ENCODE data around the gene REEP1.

REEP1 gene, protein sequence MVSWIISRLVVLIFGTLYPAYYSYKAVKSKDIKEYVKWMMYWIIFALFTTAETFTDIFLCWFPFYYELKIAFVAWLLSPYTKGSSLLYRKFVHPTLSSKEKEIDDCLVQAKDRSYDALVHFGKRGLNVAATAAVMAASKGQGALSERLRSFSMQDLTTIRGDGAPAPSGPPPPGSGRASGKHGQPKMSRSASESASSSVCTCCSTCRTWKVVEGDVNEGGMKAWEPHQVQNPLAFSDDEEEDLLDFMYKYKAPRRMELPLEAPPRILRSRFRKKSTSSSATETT

DNA sequence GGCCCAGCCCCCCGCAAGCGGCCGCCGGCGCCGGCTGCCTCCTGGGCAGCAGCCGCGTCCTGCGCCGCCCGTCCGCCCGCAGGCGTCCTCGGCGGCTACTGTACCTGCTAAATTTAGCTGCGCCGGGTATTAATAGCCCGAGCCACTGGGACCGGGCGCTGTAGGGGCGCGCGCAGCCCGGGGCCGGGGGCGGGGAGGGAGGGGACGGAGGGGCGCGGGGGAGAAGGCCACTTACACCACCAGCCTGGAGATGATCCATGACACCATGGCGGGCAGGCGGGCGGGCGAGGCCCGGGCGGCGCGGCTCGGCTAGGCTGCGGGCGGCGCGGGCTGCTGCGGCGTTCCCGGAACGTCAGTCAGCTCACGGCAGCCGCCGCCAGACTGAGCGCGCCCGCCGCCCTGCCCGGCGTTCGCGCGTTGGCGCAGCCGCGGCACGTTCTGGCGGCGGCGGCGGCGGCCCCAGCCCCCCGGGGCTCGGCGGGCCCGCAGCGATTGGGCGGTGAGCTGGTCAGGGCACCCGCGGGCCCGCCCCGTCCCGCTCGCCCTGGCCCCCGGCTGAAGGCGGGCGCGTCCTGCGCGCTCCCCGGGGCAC lies at the start of gene REEP1:
REEP1 (minus strand) TSS at position 383 of the 592 bp plus-strand sequence; CDS start at position 267, 116 bp downstream.
- H3K27ac ChIP-seq (ENCODE audit: extremely low read depth, low read depth, low read length): no peak within 1 kb of the TSS; the same call in 1 of the 2 replicates
- TF ChIP-seq, protein P1, sequence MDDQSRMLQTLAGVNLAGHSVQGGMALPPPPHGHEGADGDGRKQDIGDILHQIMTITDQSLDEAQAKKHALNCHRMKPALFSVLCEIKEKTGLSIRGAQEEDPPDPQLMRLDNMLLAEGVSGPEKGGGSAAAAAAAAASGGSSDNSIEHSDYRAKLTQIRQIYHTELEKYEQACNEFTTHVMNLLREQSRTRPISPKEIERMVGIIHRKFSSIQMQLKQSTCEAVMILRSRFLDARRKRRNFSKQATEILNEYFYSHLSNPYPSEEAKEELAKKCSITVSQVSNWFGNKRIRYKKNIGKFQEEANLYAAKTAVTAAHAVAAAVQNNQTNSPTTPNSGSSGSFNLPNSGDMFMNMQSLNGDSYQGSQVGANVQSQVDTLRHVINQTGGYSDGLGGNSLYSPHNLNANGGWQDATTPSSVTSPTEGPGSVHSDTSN (CRISPR knock-in tag; IDR thresholded peaks at IDR 0.05): no peak
- 0 out of 2 replicates have a peak, but pooled peaks have one; percentile 0 for TF ChIP-seq HOXC10 (CRISPR knock-in tag; IDR thresholded peaks at IDR 0.05)
- H3K4me1 ChIP-seq (ENCODE audit: control insufficient read depth, insufficient read depth, low read length): peaks cover 7% of the 10 kb centered on the region
- POLR2A ChIA-PET: interaction anchor here (0.5 to 0.8 kb wide), 2 partner anchors 28 to 223 kb away, joined by 3 read pairs; no protein-coding TSS in a partner anchor
- no peaks in the 10 kb centered on the region for H3K36me3 ChIP-seq (ENCODE audit: control insufficient read depth in 2 of 2, insufficient read depth in 1 of 2, low read length in 2 of 2)
- no peaks in the 10 kb centered on the region for H3K9me3 ChIP-seq (ENCODE audit: control insufficient read depth, insufficient read depth, low read depth, low read length)
- CTCF ChIA-PET: interaction anchor here (1.9 to 3.2 kb wide), 2 partner anchors 35 to 116 kb away, joined by 6 to 15 read pairs; no protein-coding TSS in a partner anchor
- peak within 1 kb of the TSS; percentile 55 for H3K4me3 ChIP-seq (ENCODE audit: low read depth, low read length)

DNA sequence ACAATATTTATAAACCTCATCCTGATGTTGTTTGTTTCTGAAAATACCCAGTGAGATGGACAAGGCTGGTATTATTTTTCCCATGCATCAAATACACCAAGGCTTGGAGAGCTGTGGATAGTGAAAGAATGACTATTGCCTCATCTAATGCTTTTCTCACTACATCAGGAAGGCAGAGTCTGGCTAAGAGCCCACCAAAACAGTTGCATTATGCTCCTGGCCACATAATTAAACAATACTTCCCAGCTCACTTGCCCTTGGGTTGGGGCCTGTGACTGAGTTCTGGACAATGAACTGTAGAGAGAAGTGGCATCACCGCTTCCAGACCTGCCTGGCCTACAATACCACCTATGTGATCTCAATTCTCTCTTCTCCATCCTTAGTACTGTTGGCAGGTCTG lies 46.4 kb upstream of the REEP1 start:
- TF ChIP-seq, protein P2, sequence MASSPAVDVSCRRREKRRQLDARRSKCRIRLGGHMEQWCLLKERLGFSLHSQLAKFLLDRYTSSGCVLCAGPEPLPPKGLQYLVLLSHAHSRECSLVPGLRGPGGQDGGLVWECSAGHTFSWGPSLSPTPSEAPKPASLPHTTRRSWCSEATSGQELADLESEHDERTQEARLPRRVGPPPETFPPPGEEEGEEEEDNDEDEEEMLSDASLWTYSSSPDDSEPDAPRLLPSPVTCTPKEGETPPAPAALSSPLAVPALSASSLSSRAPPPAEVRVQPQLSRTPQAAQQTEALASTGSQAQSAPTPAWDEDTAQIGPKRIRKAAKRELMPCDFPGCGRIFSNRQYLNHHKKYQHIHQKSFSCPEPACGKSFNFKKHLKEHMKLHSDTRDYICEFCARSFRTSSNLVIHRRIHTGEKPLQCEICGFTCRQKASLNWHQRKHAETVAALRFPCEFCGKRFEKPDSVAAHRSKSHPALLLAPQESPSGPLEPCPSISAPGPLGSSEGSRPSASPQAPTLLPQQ (tag by site-specific recombination; IDR thresholded peaks at IDR 0.05): 0 out of 2 replicates have a peak, but pooled peaks have one; percentile 25
- TF ChIP-seq ZNF433 (tag by site-specific recombination; IDR thresholded peaks at IDR 0.05; ENCODE audit: low read depth) (no peak), ZNF600 (tag by site-specific recombination; IDR thresholded peaks at IDR 0.05) (no peak), SETDB1 (IDR thresholded peaks at IDR 0.05; ENCODE audit: insufficient read length, low read length) (no peak)
- Histone ChIP-seq H3K9me3 (ENCODE audit: control insufficient read depth, insufficient read depth, low read depth, low read length) (no peaks in the 10 kb centered on the region), H3K4me3 (ENCODE audit: low read depth, low read length) (no peak overlapping the region), H3K36me3 (ENCODE audit: control insufficient read depth in 2 of 2, insufficient read depth in 1 of 2, low read length in 2 of 2) (no peaks in the 10 kb centered on the region), H3K4me1 (ENCODE audit: control insufficient read depth, insufficient read depth, low read length) (no peaks in the 10 kb centered on the region), H3K27ac (ENCODE audit: extremely low read depth, low read depth, low read length) (no peak overlapping the region)
- ChIA-PET POLR2A (no interaction called here), CTCF (interaction anchor here (0.7 to 4.6 kb wide), 6 partner anchors 10 to 163 kb away, joined by 3 to 23 read pairs (median 3); no protein-coding TSS in a partner anchor)

DNA sequence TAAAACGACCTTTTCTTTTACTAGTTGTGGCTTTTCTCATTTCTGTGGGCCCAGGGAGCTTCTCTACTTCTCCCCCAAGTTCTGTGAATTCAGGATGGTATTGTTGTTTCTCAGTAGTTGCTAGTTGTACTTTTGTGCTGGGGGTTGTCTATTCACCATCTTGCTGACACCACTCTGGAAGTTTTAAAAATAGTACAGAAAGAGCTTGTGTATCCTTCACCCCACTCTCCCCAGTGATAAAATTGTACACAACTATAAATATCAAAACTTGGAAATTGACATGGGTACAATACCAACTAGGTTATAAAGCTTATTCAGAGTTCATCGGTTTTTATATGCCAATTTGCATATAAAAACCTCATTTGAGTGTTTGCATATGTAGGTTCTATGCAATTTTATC lies 45.3 kb upstream of the REEP1 start:
- Histone ChIP-seq H3K27ac (ENCODE audit: extremely low read depth, low read depth, low read length) (no peak overlapping the region), H3K9me3 (ENCODE audit: control insufficient read depth, insufficient read depth, low read depth, low read length) (no peaks in the 10 kb centered on the region), H3K4me3 (ENCODE audit: low read depth, low read length) (no peak overlapping the region), H3K4me1 (ENCODE audit: control insufficient read depth, insufficient read depth, low read length) (no peaks in the 10 kb centered on the region), H3K36me3 (ENCODE audit: control insufficient read depth in 2 of 2, insufficient read depth in 1 of 2, low read length in 2 of 2) (no peaks in the 10 kb centered on the region)
- CTCF ChIA-PET: interaction anchor here (0.7 to 4.6 kb wide), 3 partner anchors 10 to 383 kb away, joined by 3 to 23 read pairs (median 4); no protein-coding TSS in a partner anchor
- POLR2A ChIA-PET: no interaction called here
- TF ChIP-seq ZNF37A (tag by site-specific recombination; IDR thresholded peaks at IDR 0.05) (no peak), ZNF24 (tag by site-specific recombination; IDR thresholded peaks at IDR 0.05) (no peak), SCRT2 (tag by site-specific recombination; IDR thresholded peaks at IDR 0.05) (no peak), TCF7L2 (IDR thresholded peaks at IDR 0.05; ENCODE audit: borderline replicate concordance, low read depth, low read length) (no peak), HOXC10 (CRISPR knock-in tag; IDR thresholded peaks at IDR 0.05) (no peak), ZBTB17 (tag by site-specific recombination; IDR thresholded peaks at IDR 0.05) (no peak), ZNF335 (tag by site-specific recombination; conservative IDR thresholded peaks at IDR 0.05) (no peak), ZSCAN23 (tag by site-specific recombination; IDR thresholded peaks at IDR 0.05) (no peak), ZFP41 (tag by site-specific recombination; IDR thresholded peaks at IDR 0.05; ENCODE audit: borderline replicate concordance) (no peak), ZNF211 (tag by site-specific recombination; IDR thresholded peaks at IDR 0.05; ENCODE audit: low read depth) (no peak), ZNF266 (tag by site-specific recombination; IDR thresholded peaks at IDR 0.05; ENCODE audit: low read depth) (no peak), RBAK (tag by site-specific recombination; IDR thresholded peaks at IDR 0.05) (no peak), ZSCAN30 (tag by site-specific recombination; IDR thresholded peaks at IDR 0.05) (no peak)
- TF ChIP-seq, protein P1 (CRISPR knock-in tag; IDR thresholded peaks at IDR 0.05): no peak
- TF ChIP-seq, protein P3, sequence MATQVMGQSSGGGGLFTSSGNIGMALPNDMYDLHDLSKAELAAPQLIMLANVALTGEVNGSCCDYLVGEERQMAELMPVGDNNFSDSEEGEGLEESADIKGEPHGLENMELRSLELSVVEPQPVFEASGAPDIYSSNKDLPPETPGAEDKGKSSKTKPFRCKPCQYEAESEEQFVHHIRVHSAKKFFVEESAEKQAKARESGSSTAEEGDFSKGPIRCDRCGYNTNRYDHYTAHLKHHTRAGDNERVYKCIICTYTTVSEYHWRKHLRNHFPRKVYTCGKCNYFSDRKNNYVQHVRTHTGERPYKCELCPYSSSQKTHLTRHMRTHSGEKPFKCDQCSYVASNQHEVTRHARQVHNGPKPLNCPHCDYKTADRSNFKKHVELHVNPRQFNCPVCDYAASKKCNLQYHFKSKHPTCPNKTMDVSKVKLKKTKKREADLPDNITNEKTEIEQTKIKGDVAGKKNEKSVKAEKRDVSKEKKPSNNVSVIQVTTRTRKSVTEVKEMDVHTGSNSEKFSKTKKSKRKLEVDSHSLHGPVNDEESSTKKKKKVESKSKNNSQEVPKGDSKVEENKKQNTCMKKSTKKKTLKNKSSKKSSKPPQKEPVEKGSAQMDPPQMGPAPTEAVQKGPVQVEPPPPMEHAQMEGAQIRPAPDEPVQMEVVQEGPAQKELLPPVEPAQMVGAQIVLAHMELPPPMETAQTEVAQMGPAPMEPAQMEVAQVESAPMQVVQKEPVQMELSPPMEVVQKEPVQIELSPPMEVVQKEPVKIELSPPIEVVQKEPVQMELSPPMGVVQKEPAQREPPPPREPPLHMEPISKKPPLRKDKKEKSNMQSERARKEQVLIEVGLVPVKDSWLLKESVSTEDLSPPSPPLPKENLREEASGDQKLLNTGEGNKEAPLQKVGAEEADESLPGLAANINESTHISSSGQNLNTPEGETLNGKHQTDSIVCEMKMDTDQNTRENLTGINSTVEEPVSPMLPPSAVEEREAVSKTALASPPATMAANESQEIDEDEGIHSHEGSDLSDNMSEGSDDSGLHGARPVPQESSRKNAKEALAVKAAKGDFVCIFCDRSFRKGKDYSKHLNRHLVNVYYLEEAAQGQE (tag by site-specific recombination; IDR thresholded peaks at IDR 0.05): no peak

Measured in HEK293 (cell line).